ENCODE data around the gene HOXA3.

The HOXA3 gene

GRCh38 chr7:27153526-27153925 is 1.1 kb upstream of the HOXA3 start:
- no peak for DNase-seq
- Histone ChIP-seq H3K4me1 (ENCODE audit: control insufficient read depth in 1 of 2, insufficient read depth in 2 of 2, low read length in 2 of 2) (peaks cover 0 to 2% of the 10 kb centered on the region in 2 experiments), H3K79me1 (ENCODE audit: low read length) (no peaks in the 10 kb centered on the region), H2BK12ac (ENCODE audit: low read length) (no peak overlapping the region), H2BK120ac (ENCODE audit: insufficient read depth, low read length, poor library complexity) (no peak overlapping the region), H3K9me3 (ENCODE audit: insufficient read depth, low read depth, low read length) (peaks cover 51% of the 10 kb centered on the region), H3K4me2 (ENCODE audit: low read length) (no peak overlapping the region), H3K27ac (ENCODE audit: low read depth, low read length) (no peak overlapping the region), H3K4ac (ENCODE audit: low read depth, low read length) (no peak overlapping the region), H3K18ac (ENCODE audit: low read length) (no peak overlapping the region), H2BK5ac (ENCODE audit: low read depth, low read length, poor library complexity) (no peak overlapping the region), H3K23ac (ENCODE audit: low read length) (no peak overlapping the region), H3K4me3 (ENCODE audit: low read depth, low read length) (no peak overlapping the region), H2AK5ac (ENCODE audit: low read length) (no peak overlapping the region), H4K8ac (ENCODE audit: low read depth, low read length) (no peak overlapping the region), H3K27me3 (ENCODE audit: insufficient read depth, low read length) (peaks cover 91% of the 10 kb centered on the region), H4K12ac (ENCODE audit: low read depth, low read length) (no peak overlapping the region), H3K36me3 (ENCODE audit: control insufficient read depth in 1 of 2, insufficient read depth in 2 of 2, low read length in 2 of 2) (no peaks in the 10 kb centered on the region), H3K14ac (ENCODE audit: low read length) (no peak overlapping the region), H3K79me2 (ENCODE audit: control insufficient read depth, insufficient read depth, low read length, poor library complexity) (no peaks in the 10 kb centered on the region), H2AFZ (ENCODE audit: insufficient read depth, low read length, poor library complexity) (no peak overlapping the region), H4K91ac (ENCODE audit: low read depth, low read length) (no peak overlapping the region), H3K9ac (ENCODE audit: low read length) (no peak overlapping the region)
- no CpG with 5 or more reads among the region's 3 CpGs for WGBS (ENCODE audit: extremely low coverage, insufficient coverage, insufficient read length)

- Histone ChIP-seq H3K79me2 (ENCODE audit: control insufficient read depth, insufficient read depth, low read length, poor library complexity) (no peaks in the 10 kb centered on the region), H2AK5ac (ENCODE audit: low read length) (no peak overlapping the region), H3K27me3 (ENCODE audit: insufficient read depth, low read length) (peaks cover 91% of the 10 kb centered on the region), H3K79me1 (ENCODE audit: low read length) (no peaks in the 10 kb centered on the region), H4K8ac (ENCODE audit: low read depth, low read length) (no peak overlapping the region), H3K4me1 (ENCODE audit: control insufficient read depth in 1 of 2, insufficient read depth in 2 of 2, low read length in 2 of 2) (peaks cover 0 to 2% of the 10 kb centered on the region in 2 experiments), H3K27ac (ENCODE audit: low read depth, low read length) (no peak overlapping the region), H3K23ac (ENCODE audit: low read length) (no peak overlapping the region), H2BK12ac (ENCODE audit: low read length) (no peak overlapping the region), H4K12ac (ENCODE audit: low read depth, low read length) (no peak overlapping the region), H2AFZ (ENCODE audit: insufficient read depth, low read length, poor library complexity) (no peak overlapping the region), H3K18ac (ENCODE audit: low read length) (no peak overlapping the region), H2BK5ac (ENCODE audit: low read depth, low read length, poor library complexity) (no peak overlapping the region), H2BK120ac (ENCODE audit: insufficient read depth, low read length, poor library complexity) (no peak overlapping the region), H3K4ac (ENCODE audit: low read depth, low read length) (no peak overlapping the region), H3K36me3 (ENCODE audit: control insufficient read depth in 1 of 2, insufficient read depth in 2 of 2, low read length in 2 of 2) (no peaks in the 10 kb centered on the region), H4K91ac (ENCODE audit: low read depth, low read length) (no peak overlapping the region), H3K9ac (ENCODE audit: low read length) (no peak overlapping the region), H3K4me3 (ENCODE audit: low read depth, low read length) (no peak overlapping the region), H3K4me2 (ENCODE audit: low read length) (no peak overlapping the region), H3K14ac (ENCODE audit: low read length) (no peak overlapping the region), H3K9me3 (ENCODE audit: insufficient read depth, low read depth, low read length) (peaks cover 52% of the 10 kb centered on the region)
- DNase-seq, result no peak
- WGBS (ENCODE audit: extremely low coverage, insufficient coverage, insufficient read length), result no CpG with 5 or more reads among the region's 22 CpGs
These were observed 546 bp upstream of the HOXA3 start for GRCh38 chr7:27152816-27153442.

- H4K12ac ChIP-seq (ENCODE audit: low read depth, low read length), result no peak overlapping the region
- H2BK5ac ChIP-seq (ENCODE audit: low read depth, low read length, poor library complexity), result no peak overlapping the region
- H4K8ac ChIP-seq (ENCODE audit: low read depth, low read length), result no peak overlapping the region
- H3K23ac ChIP-seq (ENCODE audit: low read length), result no peak overlapping the region
- no peak for DNase-seq
- no peak overlapping the region for H2BK12ac ChIP-seq (ENCODE audit: low read length)
- no CpG with 5 or more reads among the region's 27 CpGs for WGBS (ENCODE audit: extremely low coverage, insufficient coverage, insufficient read length)
- H2AK5ac ChIP-seq (ENCODE audit: low read length), result no peak overlapping the region
- peak overlapping the region; percentile 59 for H3K4me2 ChIP-seq (ENCODE audit: low read length)
- H3K27ac ChIP-seq (ENCODE audit: low read depth, low read length), result no peak overlapping the region
- no peak overlapping the region for H4K91ac ChIP-seq (ENCODE audit: low read depth, low read length)
- no peak overlapping the region for H2AFZ ChIP-seq (ENCODE audit: insufficient read depth, low read length, poor library complexity)
- no peak overlapping the region for H2BK120ac ChIP-seq (ENCODE audit: insufficient read depth, low read length, poor library complexity)
- H3K14ac ChIP-seq (ENCODE audit: low read length), result no peak overlapping the region
- H3K36me3 ChIP-seq (ENCODE audit: control insufficient read depth in 1 of 2, insufficient read depth in 2 of 2, low read length in 2 of 2), result no peaks in the 10 kb centered on the region
- H3K4me3 ChIP-seq (ENCODE audit: low read depth, low read length), result no peak overlapping the region
- H3K79me1 ChIP-seq (ENCODE audit: low read length), result no peaks in the 10 kb centered on the region
- no peaks in the 10 kb centered on the region for H3K79me2 ChIP-seq (ENCODE audit: control insufficient read depth, insufficient read depth, low read length, poor library complexity)
- peaks cover 49% of the 10 kb centered on the region for H3K9me3 ChIP-seq (ENCODE audit: insufficient read depth, low read depth, low read length)
- H3K4ac ChIP-seq (ENCODE audit: low read depth, low read length), result no peak overlapping the region
- peaks cover 0 to 2% of the 10 kb centered on the region in 2 experiments for H3K4me1 ChIP-seq (ENCODE audit: control insufficient read depth in 1 of 2, insufficient read depth in 2 of 2, low read length in 2 of 2)
- no peak overlapping the region for H3K18ac ChIP-seq (ENCODE audit: low read length)
- H3K27me3 ChIP-seq (ENCODE audit: insufficient read depth, low read length), result peaks cover 90% of the 10 kb centered on the region
- H3K9ac ChIP-seq (ENCODE audit: low read length), result no peak overlapping the region
These were observed 947 bp downstream of the HOXA3 start for GRCh38 chr7:27151341-27151930.

GRCh38 chr7:27150568-27151340 is 1.6 kb downstream of the HOXA3 start:
- Histone ChIP-seq H2AK5ac (ENCODE audit: low read length) (no peak overlapping the region), H3K9ac (ENCODE audit: low read length) (no peak overlapping the region), H4K8ac (ENCODE audit: low read depth, low read length) (no peak overlapping the region), H3K4ac (ENCODE audit: low read depth, low read length) (no peak overlapping the region), H4K91ac (ENCODE audit: low read depth, low read length) (no peak overlapping the region), H3K27ac (ENCODE audit: low read depth, low read length) (no peak overlapping the region), H2BK12ac (ENCODE audit: low read length) (no peak overlapping the region), H3K9me3 (ENCODE audit: insufficient read depth, low read depth, low read length) (peaks cover 47% of the 10 kb centered on the region), H3K79me1 (ENCODE audit: low read length) (no peaks in the 10 kb centered on the region), H4K12ac (ENCODE audit: low read depth, low read length) (no peak overlapping the region), H3K23ac (ENCODE audit: low read length) (no peak overlapping the region), H3K14ac (ENCODE audit: low read length) (no peak overlapping the region), H3K4me3 (ENCODE audit: low read depth, low read length) (no peak overlapping the region), H3K79me2 (ENCODE audit: control insufficient read depth, insufficient read depth, low read length, poor library complexity) (no peaks in the 10 kb centered on the region), H3K27me3 (ENCODE audit: insufficient read depth, low read length) (peaks cover 89% of the 10 kb centered on the region), H3K36me3 (ENCODE audit: control insufficient read depth in 1 of 2, insufficient read depth in 2 of 2, low read length in 2 of 2) (no peaks in the 10 kb centered on the region), H2BK120ac (ENCODE audit: insufficient read depth, low read length, poor library complexity) (no peak overlapping the region), H3K18ac (ENCODE audit: low read length) (no peak overlapping the region), H3K4me1 (ENCODE audit: control insufficient read depth in 1 of 2, insufficient read depth in 2 of 2, low read length in 2 of 2) (no peaks in the 10 kb centered on the region), H2BK5ac (ENCODE audit: low read depth, low read length, poor library complexity) (no peak overlapping the region), H3K4me2 (ENCODE audit: low read length) (peak overlapping the region; percentile 59), H2AFZ (ENCODE audit: insufficient read depth, low read length, poor library complexity) (no peak overlapping the region)
- WGBS (ENCODE audit: extremely low coverage, insufficient coverage, insufficient read length), result no CpG with 5 or more reads among the region's 58 CpGs
- peak; percentile 50 to 83 for DNase-seq
